Stimulated activated CD4-positive, alpha-beta T cell treated with anti-CD3 and anti-CD28 coated beads, Interleukin-4, amount 100 ng/mL, for 48 hours (primary cell): ENCODE measurements around the gene ALS2CL.
"Not testable (repeated sequence)": the region's sequence is repeated elsewhere in the genome, so short reads cannot be mapped to it uniquely, and the experiment has no call there.

ENCODE experiments used
- DNase-seq, 2 donors: peaks; one replicate each; pipeline ENCODE4 v3.0.0-alpha.2; 2020; ENCODE audit warnings: low read depth in 2 of 2

Gene ALS2CL

GRCh38 chr3:46704346-46704745 lies 10.9 kb upstream of the ALS2CL start:
- not testable (repeated sequence) for DNase-seq

GRCh38 chr3:46703013-46703520 lies 9.6 kb upstream of the ALS2CL start:
- no peak for DNase-seq

GRCh38 chr3:46702246-46703012 lies 8.9 kb upstream of the ALS2CL start:
- no peak for DNase-seq

DNA sequence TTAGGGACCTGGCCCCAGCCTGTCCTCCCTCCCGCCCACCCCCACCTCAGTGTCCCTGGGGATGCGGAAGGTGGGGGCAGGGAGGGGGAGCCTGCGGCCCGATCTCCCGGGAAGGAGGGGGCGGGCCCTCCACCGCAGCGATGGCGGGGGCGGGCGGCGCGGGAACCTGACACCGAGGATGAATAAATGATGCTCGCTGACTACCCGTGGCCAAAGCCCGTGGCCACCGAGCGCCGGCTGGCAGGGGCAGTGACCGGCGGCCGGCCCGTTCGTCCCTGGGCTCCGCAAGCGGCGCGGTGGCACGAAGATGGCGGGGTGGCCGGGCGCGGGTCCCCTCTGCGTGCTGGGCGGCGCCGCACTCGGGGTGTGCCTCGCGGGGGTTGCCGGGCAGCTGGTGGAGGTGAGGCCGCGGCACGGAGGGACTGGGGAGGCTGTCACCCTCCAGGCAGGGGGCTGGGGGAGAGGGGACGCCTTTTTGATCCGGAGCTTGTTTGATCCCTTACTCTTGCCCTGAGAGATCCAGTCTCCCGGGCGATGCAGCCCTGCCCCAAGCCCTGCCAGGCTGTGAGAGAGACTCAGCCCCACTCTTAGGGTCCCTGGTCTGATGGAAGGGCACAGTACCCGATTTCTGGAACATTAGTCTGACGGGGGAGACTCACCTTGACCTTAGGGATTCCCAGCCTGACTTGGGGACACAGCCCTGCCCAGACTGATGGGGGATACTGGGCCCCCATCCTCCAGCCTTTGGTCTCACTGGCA lies 7.9 kb upstream of the ALS2CL start, which contains the start of gene TMIE:
TMIE (plus strand) TSS at position 212 of the 759 bp plus-strand sequence; CDS start at position 308, 96 bp downstream.
- no peak for DNase-seq

DNA sequence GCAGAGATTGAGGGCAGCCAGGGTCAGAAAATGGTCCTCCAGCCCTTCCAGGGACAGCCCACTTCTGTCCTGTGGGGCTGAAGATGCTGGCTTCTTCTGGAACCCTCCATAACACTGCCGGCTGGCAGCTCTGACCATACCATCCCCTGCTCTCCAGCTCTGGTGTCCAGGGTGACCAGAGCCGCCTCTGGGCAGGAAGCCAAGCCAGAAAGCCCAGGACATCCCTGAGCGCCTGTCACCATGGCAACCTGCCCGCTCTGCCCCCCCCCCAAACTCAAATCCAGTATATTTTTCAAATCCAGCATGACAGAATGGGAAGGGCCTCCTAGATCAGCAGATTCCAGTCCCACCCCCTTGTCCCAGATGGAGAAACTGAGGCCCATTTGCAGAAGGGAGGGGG lies 7.3 kb upstream of the ALS2CL start:
- no peak for DNase-seq

DNA sequence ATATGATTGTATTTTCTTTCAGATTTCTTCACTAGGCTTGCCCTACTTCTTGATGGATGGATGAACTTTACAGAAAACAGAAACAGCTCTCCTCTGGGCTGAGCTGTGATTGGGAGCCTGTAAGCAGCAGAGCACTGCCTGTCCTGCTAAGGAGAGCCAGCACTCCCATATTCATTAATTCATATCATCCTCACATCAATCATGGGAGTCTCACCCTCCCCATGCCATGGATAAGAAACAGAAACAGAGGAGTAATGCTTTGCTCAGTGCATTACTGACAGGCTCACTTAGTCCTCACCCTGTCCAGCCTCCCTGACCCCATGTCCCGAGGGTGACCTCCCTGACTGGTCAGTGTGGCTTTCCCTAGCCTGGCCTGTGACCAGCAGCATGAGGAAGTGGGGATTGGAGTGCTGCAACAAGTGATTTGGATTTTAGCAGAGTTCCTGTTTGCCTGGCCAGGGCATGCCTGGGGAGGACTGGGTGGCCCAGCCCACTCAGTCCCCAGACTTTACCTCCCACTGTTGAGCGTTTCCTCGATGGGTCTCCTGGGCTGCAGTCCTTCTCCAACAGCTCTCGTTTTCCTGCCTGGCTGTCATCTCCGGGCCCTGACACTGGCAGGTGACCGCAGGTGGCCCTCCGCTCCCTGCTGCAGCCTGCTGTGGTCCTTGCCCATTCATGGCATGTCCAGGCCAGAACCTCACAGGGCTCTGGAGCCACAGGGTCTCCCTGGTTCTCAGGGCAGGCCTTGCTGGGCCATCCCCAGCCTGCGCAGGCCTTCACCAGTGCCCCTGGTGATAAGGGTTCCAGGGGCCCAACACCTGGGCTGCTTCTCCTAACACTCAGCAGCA lies 6.4 kb upstream of the ALS2CL start:
- no peak for DNase-seq

GRCh38 chr3:46695962-46696894 lies 2.7 kb upstream of the ALS2CL start:
- no peak for DNase-seq

DNA sequence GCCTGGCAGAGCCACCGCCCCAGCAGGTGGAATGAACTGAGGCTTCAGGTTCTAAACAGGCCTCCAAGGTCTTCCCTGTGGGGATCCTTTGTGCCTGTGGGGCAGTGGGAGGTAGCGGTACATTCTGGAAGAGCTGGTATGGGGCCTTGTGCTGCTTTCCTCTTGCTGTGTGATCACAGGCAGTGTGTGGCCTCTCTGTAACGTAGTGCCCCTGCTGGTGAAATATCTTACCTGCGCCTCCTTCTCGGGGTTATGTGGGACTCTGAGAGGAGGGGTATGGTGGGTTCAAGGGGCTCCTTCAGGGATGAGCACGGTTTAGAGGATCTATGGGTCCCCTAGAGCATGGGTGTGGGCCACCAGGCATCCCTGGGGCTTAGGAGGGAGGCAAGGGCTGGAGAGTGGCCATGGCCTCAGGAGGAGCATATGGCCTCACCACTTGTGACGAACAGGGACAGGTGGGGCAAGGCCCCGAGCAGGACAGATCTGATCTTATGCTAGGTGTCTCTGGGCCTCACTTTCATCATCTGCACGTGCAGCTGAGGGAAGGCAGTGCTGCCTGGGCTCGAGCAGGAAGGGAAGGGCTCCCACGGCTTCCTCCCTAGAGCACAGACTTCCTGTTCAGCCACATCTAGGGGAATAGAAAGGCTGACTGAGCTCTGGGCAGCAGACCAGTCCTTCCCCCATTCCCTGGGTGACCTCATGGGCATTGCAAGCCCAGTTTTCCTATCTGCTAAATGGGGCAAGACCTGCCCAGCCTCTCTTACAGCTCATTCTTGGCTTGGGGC lies 1.9 kb upstream of the ALS2CL start:
- DNase-seq, result peak in 1 of 2 donors; percentile 46

GRCh38 chr3:46694520-46694919 lies 1.0 kb upstream of the ALS2CL start:
- no peak for DNase-seq

DNA sequence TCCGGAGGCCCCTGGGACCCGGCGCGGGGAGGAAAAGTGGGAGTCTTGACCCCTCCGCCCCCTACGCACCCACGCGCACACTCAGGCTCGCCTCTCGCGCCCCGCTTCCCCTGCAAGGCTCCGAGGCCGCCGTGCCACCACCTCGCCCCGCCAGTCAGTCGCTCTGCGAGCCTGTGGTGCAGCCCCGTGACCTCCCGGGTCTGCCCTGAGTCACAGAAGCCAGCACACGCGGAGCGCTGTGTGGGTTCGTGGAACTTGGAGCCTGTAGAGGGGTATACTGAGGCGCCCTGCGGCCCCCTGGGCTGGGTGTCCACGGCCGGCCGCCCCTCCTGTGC lies 380 bp upstream of the ALS2CL start:
- peak; percentile 19 to 43 for DNase-seq

GRCh38 chr3:46692566-46692990 lies 901 bp downstream of the ALS2CL start:
- DNase-seq, result no peak

- DNase-seq, result no peak
Measured at GRCh38 chr3:46690798-46691197, 2.7 kb downstream of the ALS2CL start.

DNA sequence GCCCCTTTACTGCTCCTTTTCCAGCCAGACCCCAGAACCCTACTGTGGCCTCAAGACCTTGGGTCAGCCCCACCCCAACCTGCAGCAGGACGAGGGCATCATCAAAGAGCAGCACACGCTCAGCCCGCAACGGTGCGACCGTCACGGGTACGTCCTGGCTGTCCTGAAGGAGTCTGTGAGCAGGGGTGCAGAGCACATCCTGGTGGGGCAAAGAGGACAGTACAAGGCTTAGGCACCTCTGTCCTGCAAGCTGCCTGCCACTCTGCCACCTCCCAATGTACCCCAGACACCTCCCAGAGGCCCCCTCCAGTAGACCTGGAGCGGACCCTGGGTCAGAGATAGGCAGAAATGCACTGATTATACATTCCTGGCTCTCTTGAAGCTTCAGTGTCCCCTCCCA lies 8.0 kb downstream of the ALS2CL start:
- DNase-seq, result no peak

DNA sequence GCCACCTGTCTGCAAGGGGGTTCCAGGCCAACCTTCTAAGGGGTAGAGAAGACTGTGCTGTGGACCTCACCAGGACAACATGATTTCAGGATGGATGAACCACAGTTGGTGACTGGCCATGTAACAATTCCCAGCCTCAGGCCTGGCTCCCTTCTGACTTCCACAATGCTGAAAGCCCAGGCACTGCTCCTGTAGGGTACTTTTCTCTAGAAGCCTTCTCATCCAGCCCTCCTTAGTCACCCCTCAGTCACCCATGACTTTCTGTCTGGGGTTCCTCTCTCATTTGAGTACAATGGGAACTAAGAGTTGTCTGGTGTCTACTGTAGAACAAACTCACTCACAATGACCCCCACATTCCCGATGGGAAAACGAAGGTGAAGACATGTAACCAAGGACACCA lies 8.6 kb downstream of the ALS2CL start:
- no peak for DNase-seq

- DNase-seq, result no peak
Measured at GRCh38 chr3:46682974-46683373, 10.5 kb downstream of the ALS2CL start.

DNA sequence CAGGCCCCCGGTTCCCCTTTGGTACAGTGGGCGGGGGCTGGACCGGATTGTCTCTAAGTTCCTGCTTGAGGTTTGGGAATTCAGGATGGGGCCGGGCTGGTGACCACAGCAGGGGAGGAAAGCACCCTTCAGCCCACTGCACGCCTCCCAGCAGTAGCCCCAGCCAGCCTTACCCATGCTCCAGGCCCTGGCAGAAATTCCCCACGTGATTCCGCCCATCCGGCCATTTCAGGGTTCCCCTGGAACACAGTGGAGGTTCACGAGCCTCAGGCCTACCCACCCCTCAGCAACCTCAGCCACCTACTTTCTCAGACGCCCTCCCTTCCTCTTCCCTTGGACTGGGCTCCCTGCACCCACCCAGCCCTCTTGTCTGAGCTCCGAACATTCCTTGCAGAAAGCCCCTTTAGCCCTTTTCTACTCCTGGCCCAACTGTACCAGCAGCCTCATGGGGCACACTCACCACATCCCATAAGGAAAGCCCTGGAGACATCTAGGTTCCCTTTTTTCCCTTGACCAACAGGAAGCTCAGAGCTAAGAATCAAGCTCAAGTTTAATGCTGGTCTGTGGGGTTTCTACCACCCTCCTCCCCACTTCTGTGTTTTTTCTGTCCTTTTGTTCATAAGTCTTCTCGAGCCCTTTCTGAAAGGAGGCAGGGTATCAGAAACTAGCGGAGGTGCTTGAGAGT lies 11.5 kb downstream of the ALS2CL start:
- no peak for DNase-seq

- no peak for DNase-seq
Measured at GRCh38 chr3:46681387-46681786, 12.1 kb downstream of the ALS2CL start.

GRCh38 chr3:46680298-46680826 lies 13.1 kb downstream of the ALS2CL start:
- no peak for DNase-seq

DNA sequence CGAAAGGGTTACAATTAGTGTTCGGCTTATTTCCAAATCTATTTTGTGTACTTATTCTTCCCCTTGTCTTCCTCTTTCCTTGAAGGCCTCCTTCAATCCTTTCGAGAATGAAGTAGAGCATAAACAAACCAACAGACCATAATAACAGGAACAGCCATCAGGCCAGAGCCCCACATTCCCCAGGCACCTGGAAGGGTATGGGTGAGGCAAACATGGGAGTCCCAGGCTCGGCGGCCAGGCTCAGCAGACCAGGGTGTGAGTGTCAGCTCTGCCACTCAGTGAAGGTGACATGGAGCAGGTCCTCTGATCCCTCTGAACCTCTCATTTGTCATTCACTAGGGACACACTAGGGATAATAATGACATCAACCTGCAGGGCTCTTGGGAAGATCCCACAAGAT lies 13.8 kb downstream of the ALS2CL start:
- DNase-seq, result no peak
